ENCODE results near the gene LIME1. TPM values are rescaled to one million over a fixed set of nuclear protein-coding genes. Genes with fewer than 3 reads are reported as not detected.

The LIME1 gene
- polyA plus RNA-seq, 3 donors: 0.39 to 8.8 (median 0.62) TPM

DNA sequence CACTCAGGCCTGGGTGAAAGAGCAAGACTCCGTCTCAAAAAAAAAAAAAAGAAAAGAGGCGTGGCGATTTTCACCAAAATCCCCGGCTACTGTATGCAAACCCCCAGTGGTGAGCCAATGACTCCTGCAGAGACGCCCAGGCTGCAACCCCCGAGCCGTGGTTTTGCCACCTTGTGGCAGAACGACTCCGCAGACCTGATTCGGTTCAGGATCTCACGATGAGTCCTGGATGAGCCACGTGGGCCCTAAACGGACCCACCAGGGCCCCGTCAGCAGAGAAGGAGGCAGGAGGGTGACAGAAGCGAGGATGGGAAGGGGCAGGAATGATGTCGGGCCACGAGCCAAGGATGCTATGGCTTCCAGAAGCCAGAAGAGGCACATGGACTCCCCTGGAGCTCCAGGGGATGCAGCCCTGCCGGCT lies 45.6 kb downstream of the LIME1 start:
- H2AFZ ChIP-seq (ENCODE audit: insufficient read depth, low read depth, low read length, poor library complexity, severe bottlenecking): no peak overlapping the region
- H3K4me1 Mint-ChIP-seq: peaks cover 2% of the 10 kb centered on the region
- H3K9me3 Mint-ChIP-seq: no peaks in the 10 kb centered on the region
- H4K20me1 ChIP-seq (ENCODE audit: insufficient read depth, low read length): peaks cover 3% of the 10 kb centered on the region
- H3K9me3 ChIP-seq (replicated peaks in 1 of 2; ENCODE audit: control insufficient read depth in 1 of 2, insufficient read depth in 1 of 2, low read length in 2 of 2): no peaks in the 10 kb centered on the region
- peaks cover 0 to 6% of the 10 kb centered on the region in 2 donors for H3K4me1 ChIP-seq (ENCODE audit: control insufficient read depth in 1 of 2, insufficient read depth in 2 of 2, low read length in 2 of 2)
- no peak overlapping the region for H3K4me3 Mint-ChIP-seq
- 75% methylated on average over 15 of the region's 18 CpGs for WGBS (ENCODE audit: insufficient coverage)
- H3K79me2 ChIP-seq (ENCODE audit: insufficient read depth, low read length): no peaks in the 10 kb centered on the region
- intact Hi-C loops (cut with micrococcal nuclease): no loop called here
- H3K27ac Mint-ChIP-seq: peak overlapping the region in 1 of 7 donors; percentile 34
- H3K4me3 ChIP-seq (replicated peaks in 1 of 3; ENCODE audit: low read depth in 2 of 3, low read length in 3 of 3): no peak overlapping the region
- H3K27me3 Mint-ChIP-seq (ENCODE audit: low read depth in 3 of 3): peaks cover 2 to 4% (median 2%) of the 10 kb centered on the region in 3 donors
- no peak for DNase-seq
- no peak overlapping the region for H3K27ac ChIP-seq (ENCODE audit: low read depth in 1 of 2, low read length in 2 of 2)
- no peaks in the 10 kb centered on the region for H3K27me3 ChIP-seq (ENCODE audit: control insufficient read depth in 2 of 2, insufficient read depth in 2 of 2, low read length in 2 of 2)
- no peak overlapping the region for H3K4me2 ChIP-seq (replicated peaks; ENCODE audit: extremely low read depth, low read length, poor library complexity, severe bottlenecking)
- no peaks in the 10 kb centered on the region for H3K36me3 Mint-ChIP-seq
- TF ChIP-seq, protein P1, sequence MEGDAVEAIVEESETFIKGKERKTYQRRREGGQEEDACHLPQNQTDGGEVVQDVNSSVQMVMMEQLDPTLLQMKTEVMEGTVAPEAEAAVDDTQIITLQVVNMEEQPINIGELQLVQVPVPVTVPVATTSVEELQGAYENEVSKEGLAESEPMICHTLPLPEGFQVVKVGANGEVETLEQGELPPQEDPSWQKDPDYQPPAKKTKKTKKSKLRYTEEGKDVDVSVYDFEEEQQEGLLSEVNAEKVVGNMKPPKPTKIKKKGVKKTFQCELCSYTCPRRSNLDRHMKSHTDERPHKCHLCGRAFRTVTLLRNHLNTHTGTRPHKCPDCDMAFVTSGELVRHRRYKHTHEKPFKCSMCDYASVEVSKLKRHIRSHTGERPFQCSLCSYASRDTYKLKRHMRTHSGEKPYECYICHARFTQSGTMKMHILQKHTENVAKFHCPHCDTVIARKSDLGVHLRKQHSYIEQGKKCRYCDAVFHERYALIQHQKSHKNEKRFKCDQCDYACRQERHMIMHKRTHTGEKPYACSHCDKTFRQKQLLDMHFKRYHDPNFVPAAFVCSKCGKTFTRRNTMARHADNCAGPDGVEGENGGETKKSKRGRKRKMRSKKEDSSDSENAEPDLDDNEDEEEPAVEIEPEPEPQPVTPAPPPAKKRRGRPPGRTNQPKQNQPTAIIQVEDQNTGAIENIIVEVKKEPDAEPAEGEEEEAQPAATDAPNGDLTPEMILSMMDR (IDR thresholded peaks at IDR 0.05): no peak
- no peaks in the 10 kb centered on the region for H3K36me3 ChIP-seq (replicated peaks in 1 of 2; ENCODE audit: control insufficient read depth in 1 of 2, insufficient read depth in 2 of 2, low read length in 2 of 2)
- H3K9ac ChIP-seq (ENCODE audit: insufficient read depth, low read length, poor library complexity, severe bottlenecking): no peak overlapping the region

DNA sequence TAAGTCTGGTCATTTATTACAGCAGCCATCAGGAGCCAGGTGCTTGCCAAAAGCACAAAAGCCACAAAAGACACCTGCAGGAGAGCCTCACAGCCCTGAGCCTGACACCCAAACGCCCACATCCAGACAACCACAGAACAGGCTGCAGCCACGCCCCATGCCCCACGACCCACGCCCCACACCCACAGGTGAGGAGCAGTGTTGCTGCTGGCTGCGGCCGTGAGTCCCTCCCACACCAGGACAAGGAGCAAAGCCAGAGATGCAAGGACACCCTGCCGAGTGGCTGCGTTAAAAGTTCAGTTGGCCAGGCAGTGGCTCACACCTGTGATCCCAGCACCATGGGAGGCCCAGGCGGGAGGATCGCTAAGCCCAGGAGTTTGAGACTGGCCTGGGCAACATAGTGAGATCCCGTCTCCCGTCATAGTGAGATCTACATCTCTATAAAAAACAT lies 46.1 kb downstream of the LIME1 start:
- H3K27ac Mint-ChIP-seq: peak overlapping the region in 1 of 7 donors; percentile 34
- peaks cover 0 to 6% of the 10 kb centered on the region in 2 donors for H3K4me1 ChIP-seq (ENCODE audit: control insufficient read depth in 1 of 2, insufficient read depth in 2 of 2, low read length in 2 of 2)
- H3K79me2 ChIP-seq (ENCODE audit: insufficient read depth, low read length): no peaks in the 10 kb centered on the region
- H3K9ac ChIP-seq (ENCODE audit: insufficient read depth, low read length, poor library complexity, severe bottlenecking): no peak overlapping the region
- intact Hi-C loops (cut with micrococcal nuclease): no loop called here
- H4K20me1 ChIP-seq (ENCODE audit: insufficient read depth, low read length): peaks cover 3% of the 10 kb centered on the region
- peaks cover 2% of the 10 kb centered on the region for H3K4me1 Mint-ChIP-seq
- no peak overlapping the region for H3K27ac ChIP-seq (ENCODE audit: low read depth in 1 of 2, low read length in 2 of 2)
- no peak overlapping the region for H2AFZ ChIP-seq (ENCODE audit: insufficient read depth, low read depth, low read length, poor library complexity, severe bottlenecking)
- no peak overlapping the region for H3K4me3 Mint-ChIP-seq
- H3K36me3 Mint-ChIP-seq: no peaks in the 10 kb centered on the region
- H3K9me3 Mint-ChIP-seq: no peaks in the 10 kb centered on the region
- peaks cover 2 to 4% (median 4%) of the 10 kb centered on the region in 3 donors for H3K27me3 Mint-ChIP-seq (ENCODE audit: low read depth in 3 of 3)
- no peak for DNase-seq
- no peaks in the 10 kb centered on the region for H3K27me3 ChIP-seq (ENCODE audit: control insufficient read depth in 2 of 2, insufficient read depth in 2 of 2, low read length in 2 of 2)
- TF ChIP-seq, protein P1 (IDR thresholded peaks at IDR 0.05): no peak
- no peaks in the 10 kb centered on the region for H3K36me3 ChIP-seq (replicated peaks in 1 of 2; ENCODE audit: control insufficient read depth in 1 of 2, insufficient read depth in 2 of 2, low read length in 2 of 2)
- no peaks in the 10 kb centered on the region for H3K9me3 ChIP-seq (replicated peaks in 1 of 2; ENCODE audit: control insufficient read depth in 1 of 2, insufficient read depth in 1 of 2, low read length in 2 of 2)
- 89% methylated on average over 9 of the region's 12 CpGs for WGBS (ENCODE audit: insufficient coverage)
- H3K4me3 ChIP-seq (replicated peaks in 1 of 3; ENCODE audit: low read depth in 2 of 3, low read length in 3 of 3): no peak overlapping the region
- H3K4me2 ChIP-seq (replicated peaks; ENCODE audit: extremely low read depth, low read length, poor library complexity, severe bottlenecking): no peak overlapping the region
